Activated CD4-positive, alpha-beta T cell treated with anti-CD3 and anti-CD28 coated beads, Interleukin-2, amount 50 U/mL, for 48 hours (primary cell): Measurements from ENCODE around the gene KDM5C.

Experiments used
- DNase-seq, 2 experiments: peaks; one replicate each; pipeline ENCODE4 v3.0.0-alpha.2; 2020

The KDM5C gene

GRCh38 chrX:53249408-53250042, 24.5 kb upstream of the KDM5C start:
- DNase-seq, result no peak

GRCh38 chrX:53247928-53248327, 22.9 kb upstream of the KDM5C start:
- DNase-seq, result no peak

GRCh38 chrX:53246231-53246630, 21.2 kb upstream of the KDM5C start:
- no peak for DNase-seq

GRCh38 chrX:53244610-53245009, 19.6 kb upstream of the KDM5C start:
- no peak for DNase-seq

GRCh38 chrX:53242310-53242709, 17.3 kb upstream of the KDM5C start:
- no peak for DNase-seq

GRCh38 chrX:53241558-53241957, 16.6 kb upstream of the KDM5C start:
- DNase-seq, result no peak

GRCh38 chrX:53239474-53239873, 14.5 kb upstream of the KDM5C start:
- peak; percentile 52 to 63 for DNase-seq

- DNase-seq, result no peak
Observed at GRCh38 chrX:53237056-53237455, 12.0 kb upstream of the KDM5C start.

GRCh38 chrX:53236025-53236679, 11.1 kb upstream of the KDM5C start:
- DNase-seq, result no peak

- DNase-seq, result no peak
Observed at GRCh38 chrX:53235566-53235965, 10.6 kb upstream of the KDM5C start.

- no peak for DNase-seq
Observed at GRCh38 chrX:53234484-53234883, 9.5 kb upstream of the KDM5C start.

- no peak for DNase-seq
Observed at GRCh38 chrX:53233536-53233935, 8.5 kb upstream of the KDM5C start.

- no peak for DNase-seq
Observed at GRCh38 chrX:53230116-53230515, 5.1 kb upstream of the KDM5C start.

- no peak for DNase-seq
Observed at GRCh38 chrX:53227224-53227765, 2.3 kb upstream of the KDM5C start.

- DNase-seq, result peak; percentile 3 to 6
Observed at GRCh38 chrX:53223955-53224859, 800 bp downstream of the KDM5C start.

- DNase-seq, result no peak
Observed at GRCh38 chrX:53223068-53223693, 1.8 kb downstream of the KDM5C start.

- no peak for DNase-seq
Observed at GRCh38 chrX:53211391-53211978, 13.5 kb downstream of the KDM5C start.

- DNase-seq, result no peak
Observed at GRCh38 chrX:53196678-53197077, 28.3 kb downstream of the KDM5C start.

- no peak for DNase-seq
Observed at GRCh38 chrX:53195401-53195800, 29.6 kb downstream of the KDM5C start.

- DNase-seq, result no peak
Observed at GRCh38 chrX:53194308-53194707, 30.7 kb downstream of the KDM5C start.

- no peak for DNase-seq
Observed at GRCh38 chrX:53193093-53193492, 31.9 kb downstream of the KDM5C start.

GRCh38 chrX:53190363-53190960, 34.5 kb downstream of the KDM5C start:
- no peak for DNase-seq
